SU-DHL-6 (cell line): ENCODE data around the gene SETBP1.

ENCODE experiments used
- EZH2phosphoT487 ChIP-seq: fragments of 200-600 bp; sonication (generic), shearing (Covaris generic); conservative IDR thresholded peaks from 2 replicates; pipeline ENCODE4 v1.6.1; 2018; ENCODE audit warnings: mild to moderate bottlenecking, antibody characterized with exemption, low read length, moderate library complexity, mixed read lengths
- TF ChIP-seq, protein P1 (sequence below): fragments of 200-600 bp; sonication (generic); IDR thresholded peaks from one replicate; pipeline ENCODE4 v1.5.1; 2017; ENCODE audit warnings: antibody characterized with exemption, mild to moderate bottlenecking, low read length, moderate library complexity; ENCODE audit not compliant: insufficient read depth, poor library complexity, severe bottlenecking

DNA sequence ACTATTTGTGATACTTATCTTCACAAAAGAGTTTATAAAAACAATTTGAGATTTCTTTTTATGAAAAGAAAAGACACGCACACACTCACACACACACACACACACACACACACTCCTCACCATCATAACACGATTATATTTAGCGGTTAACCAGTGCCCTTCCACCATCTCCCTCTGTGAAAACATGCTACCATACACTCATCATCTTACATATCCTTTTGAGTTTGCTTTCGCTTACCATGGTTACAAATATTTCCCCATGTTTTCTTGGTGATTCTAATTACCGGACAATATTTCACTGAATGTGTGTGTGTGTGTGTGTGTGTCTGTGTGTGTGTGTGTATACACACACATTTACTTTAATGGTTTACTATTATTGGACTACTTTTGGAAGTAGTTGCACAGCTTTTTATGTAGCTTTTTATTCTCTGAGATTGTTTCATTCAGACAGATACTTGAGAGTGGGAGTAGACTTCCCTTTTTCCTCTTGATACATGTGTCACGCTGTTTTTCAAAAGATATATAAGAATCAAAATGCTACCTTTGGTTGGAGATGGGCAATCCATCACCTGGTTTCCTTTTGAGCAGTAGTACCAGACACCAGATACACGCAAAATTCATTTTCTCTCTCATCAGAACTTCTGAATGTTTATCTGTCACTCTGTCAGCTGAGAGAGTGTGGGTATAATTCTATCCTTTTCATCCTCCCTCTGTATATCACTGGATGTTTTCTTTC lies 138.1 kb downstream of the SETBP1 start:
- TF ChIP-seq, protein P1, sequence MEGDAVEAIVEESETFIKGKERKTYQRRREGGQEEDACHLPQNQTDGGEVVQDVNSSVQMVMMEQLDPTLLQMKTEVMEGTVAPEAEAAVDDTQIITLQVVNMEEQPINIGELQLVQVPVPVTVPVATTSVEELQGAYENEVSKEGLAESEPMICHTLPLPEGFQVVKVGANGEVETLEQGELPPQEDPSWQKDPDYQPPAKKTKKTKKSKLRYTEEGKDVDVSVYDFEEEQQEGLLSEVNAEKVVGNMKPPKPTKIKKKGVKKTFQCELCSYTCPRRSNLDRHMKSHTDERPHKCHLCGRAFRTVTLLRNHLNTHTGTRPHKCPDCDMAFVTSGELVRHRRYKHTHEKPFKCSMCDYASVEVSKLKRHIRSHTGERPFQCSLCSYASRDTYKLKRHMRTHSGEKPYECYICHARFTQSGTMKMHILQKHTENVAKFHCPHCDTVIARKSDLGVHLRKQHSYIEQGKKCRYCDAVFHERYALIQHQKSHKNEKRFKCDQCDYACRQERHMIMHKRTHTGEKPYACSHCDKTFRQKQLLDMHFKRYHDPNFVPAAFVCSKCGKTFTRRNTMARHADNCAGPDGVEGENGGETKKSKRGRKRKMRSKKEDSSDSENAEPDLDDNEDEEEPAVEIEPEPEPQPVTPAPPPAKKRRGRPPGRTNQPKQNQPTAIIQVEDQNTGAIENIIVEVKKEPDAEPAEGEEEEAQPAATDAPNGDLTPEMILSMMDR: no peak
- no peak for TF ChIP-seq EZH2phosphoT487
